Measurements from ENCODE around the gene MPV17.
"Not testable (repeated sequence)": the region's sequence is repeated elsewhere in the genome, so short reads cannot be mapped to it uniquely, and the experiment has no call there.

Gene MPV17, protein sequence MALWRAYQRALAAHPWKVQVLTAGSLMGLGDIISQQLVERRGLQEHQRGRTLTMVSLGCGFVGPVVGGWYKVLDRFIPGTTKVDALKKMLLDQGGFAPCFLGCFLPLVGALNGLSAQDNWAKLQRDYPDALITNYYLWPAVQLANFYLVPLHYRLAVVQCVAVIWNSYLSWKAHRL

GRCh38 chr2:27322766-27323595 lies at the start of gene MPV17:
TSS of gene MPV17 (minus strand) at chr2:27323097. CDS start at chr2:27322517, 580 bp downstream.
- no peaks in the 10 kb centered on the region for H3K27me3 Mint-ChIP-seq
- peak; percentile 98 for ATAC-seq
- H3K4me1 Mint-ChIP-seq: peaks cover 22% of the 10 kb centered on the region
- H3K36me3 Mint-ChIP-seq: peaks cover 30% of the 10 kb centered on the region
- H3K4me3 Mint-ChIP-seq: peak within 1 kb of the TSS; percentile 97
- H3K9me3 Mint-ChIP-seq: no peaks in the 10 kb centered on the region
- H3K27ac Mint-ChIP-seq: peak within 1 kb of the TSS; percentile 99

- Mint-ChIP-seq H3K9me3 (no peaks in the 10 kb centered on the region), H3K27me3 (no peaks in the 10 kb centered on the region), H3K4me3 (peak overlapping the region; percentile 87), H3K27ac (peak overlapping the region; percentile 78), H3K36me3 (peaks cover 65% of the 10 kb centered on the region), H3K4me1 (peaks cover 34% of the 10 kb centered on the region)
- ATAC-seq: peak; percentile 62
Measured at GRCh38 chr2:27370816-27371620, 48.1 kb upstream of the MPV17 start.

- peak; percentile 97 for ATAC-seq
- Mint-ChIP-seq H3K27me3 (no peaks in the 10 kb centered on the region), H3K27ac (peak within 1 kb of the TSS; percentile 78), H3K4me1 (peaks cover 34% of the 10 kb centered on the region), H3K36me3 (peaks cover 57% of the 10 kb centered on the region), H3K9me3 (no peaks in the 10 kb centered on the region), H3K4me3 (peak within 1 kb of the TSS; percentile 87)
Measured at GRCh38 chr2:27370026-27370815, 47.3 kb upstream of the MPV17 start, which contains the start of the genes EIF2B4 and SNX17. TSS of gene EIF2B4 (minus strand) at chr2:27370338. CDS start at chr2:27370314, 24 bp downstream. TSS of gene SNX17 (plus strand) at chr2:27370616. CDS start at chr2:27370744, 128 bp downstream.

GRCh38 chr2:27369471-27370025 lies 46.7 kb upstream of the MPV17 start:
- peak overlapping the region; percentile 78 for H3K27ac Mint-ChIP-seq
- no peaks in the 10 kb centered on the region for H3K27me3 Mint-ChIP-seq
- peak overlapping the region; percentile 87 for H3K4me3 Mint-ChIP-seq
- ATAC-seq: no peak
- H3K4me1 Mint-ChIP-seq: peaks cover 34% of the 10 kb centered on the region
- peaks cover 50% of the 10 kb centered on the region for H3K36me3 Mint-ChIP-seq
- no peaks in the 10 kb centered on the region for H3K9me3 Mint-ChIP-seq

GRCh38 chr2:27363933-27364332 lies 41.0 kb upstream of the MPV17 start:
- peaks cover 6% of the 10 kb centered on the region for H3K4me1 Mint-ChIP-seq
- H3K9me3 Mint-ChIP-seq: no peaks in the 10 kb centered on the region
- H3K27me3 Mint-ChIP-seq: no peaks in the 10 kb centered on the region
- ATAC-seq: no peak
- H3K4me3 Mint-ChIP-seq: no peak overlapping the region
- peaks cover 21% of the 10 kb centered on the region for H3K36me3 Mint-ChIP-seq
- H3K27ac Mint-ChIP-seq: no peak overlapping the region

DNA sequence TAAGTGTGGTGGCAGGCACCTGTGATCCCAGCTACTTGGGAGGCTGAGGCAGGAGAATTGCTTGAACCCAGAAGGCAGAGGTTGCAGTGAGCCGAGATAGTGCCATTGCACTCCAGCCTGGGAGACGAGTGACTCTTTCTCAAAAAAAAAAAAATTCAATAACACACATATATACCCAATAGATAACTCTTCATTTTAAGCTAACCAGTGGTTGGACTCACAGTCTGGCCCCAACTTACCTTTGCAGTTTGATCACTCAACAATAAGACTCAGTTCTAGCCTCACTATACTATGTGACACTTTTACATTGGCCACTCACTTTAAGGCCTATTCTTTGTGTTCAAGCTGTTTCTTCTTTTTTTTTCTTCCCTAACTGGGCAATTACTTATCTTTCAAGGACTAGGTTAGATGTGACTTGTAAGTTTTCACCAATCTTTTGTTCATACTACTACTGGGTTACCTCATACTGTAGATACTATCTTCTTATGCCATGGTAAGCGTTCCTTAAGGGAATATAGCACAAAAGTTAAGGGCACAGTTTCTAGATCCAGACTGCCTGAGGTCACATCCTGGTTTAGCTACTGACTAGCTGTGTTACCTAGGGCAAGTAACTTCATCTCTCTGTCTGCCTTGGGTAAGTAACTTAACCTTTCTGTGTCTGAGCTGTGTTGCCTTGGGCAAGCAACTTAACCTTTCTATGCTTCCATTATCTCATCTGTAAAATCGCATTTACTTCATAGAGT lies 40.0 kb upstream of the MPV17 start:
- Mint-ChIP-seq H3K27me3 (no peaks in the 10 kb centered on the region), H3K27ac (no peak overlapping the region), H3K4me1 (peaks cover 11% of the 10 kb centered on the region), H3K9me3 (no peaks in the 10 kb centered on the region), H3K4me3 (no peak overlapping the region), H3K36me3 (peaks cover 14% of the 10 kb centered on the region)
- ATAC-seq: no peak

GRCh38 chr2:27356382-27357181 lies 33.7 kb upstream of the MPV17 start, which contains the start of gene GTF3C2:
TSS of gene GTF3C2 (minus strand) at chr2:27356764. CDS start at chr2:27343554, 13,210 bp downstream.
- peaks cover 45% of the 10 kb centered on the region for H3K4me1 Mint-ChIP-seq
- peak within 1 kb of the TSS; percentile 96 for H3K4me3 Mint-ChIP-seq
- no peaks in the 10 kb centered on the region for H3K27me3 Mint-ChIP-seq
- peaks cover 10% of the 10 kb centered on the region for H3K36me3 Mint-ChIP-seq
- H3K9me3 Mint-ChIP-seq: no peaks in the 10 kb centered on the region
- peak; percentile 94 for ATAC-seq
- peak within 1 kb of the TSS; percentile 99 for H3K27ac Mint-ChIP-seq

- Mint-ChIP-seq H3K4me3 (peak overlapping the region; percentile 96), H3K36me3 (peaks cover 10% of the 10 kb centered on the region), H3K9me3 (no peaks in the 10 kb centered on the region), H3K4me1 (peaks cover 46% of the 10 kb centered on the region), H3K27me3 (no peaks in the 10 kb centered on the region), H3K27ac (peak overlapping the region; percentile 99)
- ATAC-seq: peak; percentile 66
Measured at GRCh38 chr2:27356056-27356381, 33.1 kb upstream of the MPV17 start.

DNA sequence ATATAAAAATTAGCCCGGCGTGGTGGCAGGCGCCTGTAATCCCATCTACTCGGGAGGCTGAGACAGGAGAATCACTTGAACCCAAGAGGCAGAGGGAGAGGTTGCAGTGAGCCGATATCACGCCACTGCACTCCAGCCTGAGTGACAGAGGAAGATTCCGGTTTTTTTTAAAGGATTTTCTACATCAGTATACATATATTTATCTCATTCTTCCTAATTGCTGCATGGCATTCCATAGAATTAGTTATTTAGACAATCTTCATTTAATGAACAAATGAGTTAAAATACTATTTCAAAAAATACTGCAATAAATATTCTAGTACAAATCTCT lies 31.7 kb upstream of the MPV17 start:
- ATAC-seq: no peak
- H3K27me3 Mint-ChIP-seq: no peaks in the 10 kb centered on the region
- no peak overlapping the region for H3K27ac Mint-ChIP-seq
- H3K9me3 Mint-ChIP-seq: no peaks in the 10 kb centered on the region
- H3K4me3 Mint-ChIP-seq: peak overlapping the region; percentile 23
- H3K36me3 Mint-ChIP-seq: peaks cover 11% of the 10 kb centered on the region
- peaks cover 57% of the 10 kb centered on the region for H3K4me1 Mint-ChIP-seq

- ATAC-seq: no peak
- no peaks in the 10 kb centered on the region for H3K9me3 Mint-ChIP-seq
- H3K27me3 Mint-ChIP-seq: no peaks in the 10 kb centered on the region
- H3K4me3 Mint-ChIP-seq: peak overlapping the region; percentile 23
- H3K27ac Mint-ChIP-seq: no peak overlapping the region
- H3K4me1 Mint-ChIP-seq: peaks cover 57% of the 10 kb centered on the region
- peaks cover 16% of the 10 kb centered on the region for H3K36me3 Mint-ChIP-seq
Measured at GRCh38 chr2:27353762-27354596, 31.1 kb upstream of the MPV17 start.

DNA sequence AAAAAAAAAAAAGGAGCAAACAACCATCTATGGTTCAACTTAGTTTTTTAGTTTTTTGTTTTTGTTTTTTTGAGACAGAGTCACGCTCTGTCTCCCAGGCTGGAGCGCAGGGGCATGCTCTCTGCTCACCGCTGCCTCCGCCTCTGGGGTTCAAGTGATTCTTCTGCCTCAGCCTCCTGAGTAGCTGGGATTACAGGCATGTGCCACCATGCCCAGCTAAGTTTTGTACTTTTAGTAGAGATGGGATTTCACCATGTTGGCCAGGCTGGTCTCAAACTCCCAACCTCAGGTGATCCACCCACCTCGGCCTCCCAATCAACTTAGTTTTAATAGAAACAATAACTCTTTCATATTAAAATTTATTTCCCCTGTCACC lies 30.5 kb upstream of the MPV17 start:
- H3K4me1 Mint-ChIP-seq: peaks cover 52% of the 10 kb centered on the region

DNA sequence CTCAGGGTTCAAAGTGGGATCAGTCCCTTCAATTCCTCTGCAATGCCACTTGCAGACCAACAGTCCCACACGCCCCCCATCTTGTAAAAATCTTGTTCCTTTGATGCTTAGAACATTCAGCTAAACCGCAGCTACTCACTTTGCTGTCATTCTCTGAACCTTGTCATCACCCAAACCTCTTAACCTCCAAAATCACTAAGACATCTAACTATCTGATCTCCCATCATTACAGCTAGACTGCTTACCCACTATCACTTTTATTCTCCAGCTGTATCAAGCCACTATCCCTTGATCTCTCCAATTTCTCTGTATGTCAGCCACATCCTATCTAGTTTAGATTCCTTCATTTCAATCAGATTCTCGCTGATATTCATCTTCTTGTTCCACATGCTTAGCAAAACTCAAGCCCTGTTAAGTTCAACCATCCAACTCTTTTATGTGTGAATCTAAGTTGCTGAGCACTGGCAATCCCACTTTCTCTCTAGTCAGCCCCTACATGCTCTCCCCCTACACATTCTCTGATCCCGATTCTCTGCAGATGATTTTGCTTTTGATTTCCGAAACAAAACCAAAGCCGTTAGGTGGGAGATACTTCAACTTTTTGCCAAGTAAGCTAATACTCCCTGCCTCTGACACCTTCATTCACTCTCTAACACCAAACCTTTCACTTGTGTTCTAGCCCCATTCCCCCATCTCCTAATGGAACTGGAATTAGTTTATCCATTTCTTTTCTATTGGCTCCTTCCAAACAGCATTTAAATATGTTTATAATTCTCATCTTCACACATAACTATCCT lies 29.1 kb upstream of the MPV17 start:
- no peak for ATAC-seq
- Mint-ChIP-seq H3K27ac (peak overlapping the region; percentile 1), H3K36me3 (peaks cover 22% of the 10 kb centered on the region), H3K9me3 (no peaks in the 10 kb centered on the region), H3K4me3 (no peak overlapping the region), H3K27me3 (no peaks in the 10 kb centered on the region), H3K4me1 (peaks cover 48% of the 10 kb centered on the region)

More for the DNA sequence above, 30.5 kb upstream of the MPV17 start:
- not testable (repeated sequence) for H3K4me3 Mint-ChIP-seq, H3K27ac Mint-ChIP-seq, H3K9me3 Mint-ChIP-seq, H3K27me3 Mint-ChIP-seq, ATAC-seq
- peaks cover 16% of the 10 kb centered on the region for H3K36me3 Mint-ChIP-seq

Measured in stimulated activated memory B cell treated with anti-CD40 and anti-IgM and Interleukin-4, amounts not matched to agents 10 μg/mL and 1 μg/mL and 100 μg/mL, for 72 hours (primary cell).